HG02884 (cell line): ENCODE data around the gene ALDH18A1.

Experiments
- ATAC-seq: cut with Tn5 transposase; IDR thresholded peaks from one replicate; pipeline ENCODE4 v1.9.1; 2021; ENCODE audit warnings: mild to moderate bottlenecking, moderate library complexity; ENCODE audit not compliant: unreplicated experiment

Gene ALDH18A1

DNA sequence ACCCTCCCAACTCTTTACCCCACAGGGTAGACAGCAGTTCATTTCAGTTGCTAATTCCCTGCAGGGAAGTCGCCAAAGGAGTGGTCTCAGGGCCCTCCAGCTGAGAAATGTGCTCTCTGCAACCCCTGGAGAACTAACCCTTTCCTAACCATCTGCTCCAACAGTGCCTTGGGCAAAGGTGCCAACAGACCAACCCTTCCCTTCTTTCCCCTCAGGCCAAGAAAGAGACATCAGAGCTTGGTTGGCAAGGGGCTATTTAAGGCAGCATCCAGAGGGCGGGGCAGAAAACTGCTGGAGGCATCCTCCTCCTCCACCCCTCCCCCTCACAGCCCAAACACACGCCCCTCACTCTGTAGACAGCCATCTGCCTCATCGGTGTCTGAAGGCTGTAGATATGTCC lies 97.0 kb downstream of the ALDH18A1 start:
- no peak for ATAC-seq

- no peak for ATAC-seq
Measured at GRCh38 chr10:95558593-95559320, 97.8 kb downstream of the ALDH18A1 start.

DNA sequence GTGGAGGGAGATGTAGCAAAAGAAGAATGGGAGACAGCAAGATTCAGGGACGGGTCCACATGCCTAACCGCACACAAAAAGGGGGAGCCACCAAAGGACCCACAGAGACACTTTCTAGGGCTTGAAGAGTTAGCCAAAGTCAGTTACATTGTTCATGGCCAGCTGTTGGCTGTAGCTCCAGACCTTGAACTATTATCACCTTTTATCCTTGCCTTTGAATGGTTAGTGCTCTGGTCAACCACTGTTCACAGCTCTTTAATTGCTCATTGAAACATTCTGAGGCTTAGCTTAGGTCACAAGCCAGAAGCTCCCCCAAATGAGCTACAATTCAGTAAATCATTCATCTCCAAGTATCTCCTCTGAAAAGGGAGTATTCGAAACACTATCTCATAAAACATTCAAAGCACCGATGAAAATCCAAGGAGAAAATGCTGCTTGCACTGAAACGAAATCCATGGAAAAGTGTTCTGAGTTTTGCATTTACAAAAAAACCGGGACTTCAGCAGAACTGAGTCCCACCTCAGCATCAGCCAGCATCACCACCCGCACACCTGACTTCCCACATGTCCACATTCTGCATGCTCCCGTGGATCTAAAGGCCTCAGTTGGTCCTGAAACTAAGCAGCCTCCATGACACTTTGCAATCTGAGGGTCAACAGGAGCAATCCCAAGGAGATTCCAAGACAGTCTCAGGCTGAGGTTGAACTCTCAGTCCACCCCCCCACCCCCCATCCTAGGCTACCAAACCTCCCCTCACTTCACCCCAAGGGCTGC lies 99.3 kb downstream of the ALDH18A1 start:
- ATAC-seq: no peak
